Hepatocyte (in vitro differentiated cells): ENCODE results near the gene PIGB. TPM values are rescaled to one million over a fixed set of nuclear protein-coding genes. Genes with fewer than 3 reads are reported as not detected.

Experiments
- DNase-seq: peaks from one replicate; pipeline ENCODE4 v3.0.0-alpha.2; 2016; ENCODE audit warnings: low spot score
- H2AFZ ChIP-seq: fragments of 200-600 bp; sonication (generic); 2 replicates; pipeline ENCODE4 v1.6.0; 2016; ENCODE audit warnings: antibody characterized with exemption, mild to moderate bottlenecking
- H3K27ac ChIP-seq: fragments of 200-600 bp; sonication (generic); 2 replicates; pipeline ENCODE4 v1.5.1; 2016; ENCODE audit warnings: mild to moderate bottlenecking
- H3K27me3 ChIP-seq: fragments of 200-600 bp; sonication (generic); 2 replicates; pipeline ENCODE4 v1.6.1; 2016
- H3K36me3 ChIP-seq: fragments of 200-600 bp; sonication (generic); replicated peaks from 2 replicates; pipeline ENCODE4 v1.5.1; 2016; ENCODE audit warnings: low read depth; ENCODE audit not compliant: insufficient read depth
- H3K4me1 ChIP-seq: fragments of 200-600 bp; sonication (generic); 2 replicates; pipeline ENCODE4 v1.5.1; 2016; ENCODE audit warnings: mild to moderate bottlenecking, moderate library complexity; ENCODE audit not compliant: insufficient read depth
- H3K4me2 ChIP-seq: fragments of 200-600 bp; sonication (generic); 2 replicates; pipeline ENCODE4 v1.6.0; 2016
- H3K4me3 ChIP-seq: fragments of 200-600 bp; sonication (generic); 2 replicates; pipeline ENCODE4 v1.5.1; 2016; ENCODE audit warnings: mild to moderate bottlenecking
- H3K79me2 ChIP-seq: fragments of 200-600 bp; sonication (generic); 2 replicates; pipeline ENCODE4 v1.6.0; 2017; ENCODE audit warnings: mild to moderate bottlenecking
- H3K9me2 ChIP-seq: fragments of 200-600 bp; sonication (generic); replicated peaks from 2 replicates; pipeline ENCODE4 v1.6.0; 2017; ENCODE audit warnings: mild to moderate bottlenecking; ENCODE audit not compliant: insufficient read depth
- H3K9me3 ChIP-seq: fragments of 200-600 bp; sonication (generic); 2 replicates; pipeline ENCODE4 v1.5.1; 2016; ENCODE audit warnings: low read depth, mild to moderate bottlenecking
- H4K20me1 ChIP-seq: fragments of 200-600 bp; sonication (generic); 2 replicates; pipeline ENCODE4 v1.6.0; 2016; ENCODE audit warnings: mild to moderate bottlenecking; ENCODE audit not compliant: insufficient read depth, poor library complexity, severe bottlenecking
- CTCF ChIP-seq: fragments of 200-600 bp; sonication (generic); IDR thresholded peaks from 2 replicates; pipeline ENCODE4 v1.5.1; 2016; ENCODE audit warnings: antibody characterized with exemption, mild to moderate bottlenecking; ENCODE audit not compliant: poor library complexity
- EZH2 ChIP-seq: fragments of 200-600 bp; sonication (generic); IDR thresholded peaks from 2 replicates; pipeline ENCODE4 v1.6.1; 2016; ENCODE audit warnings: antibody characterized with exemption, mild to moderate bottlenecking, borderline replicate concordance
- EZH2phosphoT487 ChIP-seq: fragments of 200-600 bp; sonication (generic); IDR thresholded peaks from one replicate; pipeline ENCODE4 v1.6.1; 2018; ENCODE audit warnings: antibody characterized with exemption, mild to moderate bottlenecking, low read depth, moderate library complexity; ENCODE audit not compliant: unreplicated experiment, severe bottlenecking
- WGBS: methylation state at CpG from one replicate; pipeline ENCODE4 v1.1.6; 2016; ENCODE audit warnings: low lambda C conversion rate; ENCODE audit errors: missing lambda C conversion rate; 5-methylcytosine and 5-hydroxymethylcytosine counted together
- polyA plus RNA-seq: library from polyadenylated mRNA; unstranded; fragments of >200 nt; fragmentation: Nextera tagmentation; extraction: Ambion mirVana; gene quantifications from 2 replicates; pipeline ENCODE4 v1.2.1, GENCODE V29; 2016
- total RNA-seq: library from RNA; depleted of rRNA; stranded (reverse); fragments of >200 nt; gene quantifications from 2 replicates; pipeline ENCODE4 v1.2.3, GENCODE V29; 2014

Gene PIGB
- total and polyA plus RNA-seq, 2 experiments from 2014 or later: 12.1 to 13.5 TPM

- Histone ChIP-seq H2AFZ (no peak overlapping the region), H3K9me2 (no peaks in the 10 kb centered on the region), H4K20me1 (no peaks in the 10 kb centered on the region), H3K4me1 (no peaks in the 10 kb centered on the region), H3K4me2 (no peak overlapping the region), H3K27me3 (no peaks in the 10 kb centered on the region), H3K27ac (no peak overlapping the region), H3K36me3 (no peaks in the 10 kb centered on the region), H3K9me3 (no peaks in the 10 kb centered on the region), H3K4me3 (no peak overlapping the region), H3K79me2 (no peaks in the 10 kb centered on the region)
- 72% methylated on average over 4 of the region's 4 CpGs for WGBS
- no peak for TF ChIP-seq CTCF
- TF ChIP-seq EZH2: no peak
- no peak for TF ChIP-seq EZH2phosphoT487
- no peak for DNase-seq
These were observed 29.3 kb downstream of the PIGB start for GRCh38 chr15:55348281-55348778.

- Histone ChIP-seq H3K9me3 (no peaks in the 10 kb centered on the region), H3K9me2 (no peaks in the 10 kb centered on the region), H3K4me3 (no peak overlapping the region), H3K79me2 (no peaks in the 10 kb centered on the region), H4K20me1 (no peaks in the 10 kb centered on the region), H3K4me1 (no peaks in the 10 kb centered on the region), H3K36me3 (no peaks in the 10 kb centered on the region), H3K4me2 (no peak overlapping the region), H3K27me3 (no peaks in the 10 kb centered on the region), H3K27ac (no peak overlapping the region), H2AFZ (no peak overlapping the region)
- no peak for DNase-seq
- WGBS: 96% methylated on average over 2 of the region's 2 CpGs
- TF ChIP-seq EZH2phosphoT487: no peak
- TF ChIP-seq CTCF: no peak
- TF ChIP-seq EZH2: no peak
These were observed 30.3 kb downstream of the PIGB start for GRCh38 chr15:55349282-55349681.

- no peaks in the 10 kb centered on the region for H3K36me3 ChIP-seq
- H2AFZ ChIP-seq: no peak overlapping the region
- no peaks in the 10 kb centered on the region for H3K9me3 ChIP-seq
- no peak overlapping the region for H3K27ac ChIP-seq
- no peaks in the 10 kb centered on the region for H3K27me3 ChIP-seq
- H3K79me2 ChIP-seq: no peaks in the 10 kb centered on the region
- no peaks in the 10 kb centered on the region for H3K4me1 ChIP-seq
- H3K4me2 ChIP-seq: no peak overlapping the region
- 74% methylated on average over 2 of the region's 2 CpGs for WGBS
- H3K9me2 ChIP-seq: no peaks in the 10 kb centered on the region
- no peaks in the 10 kb centered on the region for H4K20me1 ChIP-seq
- no peak for TF ChIP-seq EZH2
- TF ChIP-seq EZH2phosphoT487: no peak
- TF ChIP-seq CTCF: no peak
- DNase-seq: no peak
- H3K4me3 ChIP-seq: no peak overlapping the region
These were observed 34.0 kb downstream of the PIGB start for GRCh38 chr15:55353025-55353424.
